Inflammatory macrophage treated with lipopolysaccharide for 1 hour (primary cell): ENCODE measurements around the gene VCAN.
A peak's percentile ranks its signal among the peaks of the same experiment; 100 is the strongest.
"Not testable (repeated sequence)": the region's sequence is repeated elsewhere in the genome, so short reads cannot be mapped to it uniquely, and the experiment has no call there.

Experiments
- DNase-seq, 2 donors: peaks; one replicate each; pipeline ENCODE4 v3.0.0-alpha.2; 2020 to 2022

VCAN gene

GRCh38 chr5:83471405-83472212, at the start of gene VCAN:
VCAN (plus strand) TSS chr5:83471744; CDS start chr5:83483519, 11,775 bp downstream.
- DNase-seq, result peak; percentile 52 to 58

GRCh38 chr5:83422284-83422683, 49.3 kb upstream of the VCAN start:
- DNase-seq, result no peak

GRCh38 chr5:83426855-83427254, 44.7 kb upstream of the VCAN start:
- DNase-seq, result no peak

GRCh38 chr5:83428126-83428525, 43.4 kb upstream of the VCAN start:
- no peak for DNase-seq

- DNase-seq, result no peak
These were observed 42.7 kb upstream of the VCAN start for GRCh38 chr5:83428890-83429289.

GRCh38 chr5:83430130-83431010, 41.2 kb upstream of the VCAN start:
- peak; percentile 32 to 81 for DNase-seq

GRCh38 chr5:83433891-83434290, 37.7 kb upstream of the VCAN start:
- no peak for DNase-seq

GRCh38 chr5:83434946-83435345, 36.6 kb upstream of the VCAN start:
- DNase-seq, result no peak

- no peak for DNase-seq
These were observed 35.3 kb upstream of the VCAN start for GRCh38 chr5:83436276-83436675.

GRCh38 chr5:83437697-83438096, 33.8 kb upstream of the VCAN start:
- not testable (repeated sequence) for DNase-seq

GRCh38 chr5:83440826-83441225, 30.7 kb upstream of the VCAN start:
- DNase-seq, result no peak

- DNase-seq, result peak; percentile 8 to 20
These were observed 29.8 kb upstream of the VCAN start for GRCh38 chr5:83441747-83442146.

- DNase-seq, result no peak
These were observed 28.0 kb upstream of the VCAN start for GRCh38 chr5:83443534-83443933.

- DNase-seq, result no peak
These were observed 27.1 kb upstream of the VCAN start for GRCh38 chr5:83444445-83444844.

GRCh38 chr5:83446253-83446947, 25.1 kb upstream of the VCAN start:
- DNase-seq, result no peak

- no peak for DNase-seq
These were observed 24.0 kb upstream of the VCAN start for GRCh38 chr5:83447533-83447932.

GRCh38 chr5:83450183-83450966, 21.2 kb upstream of the VCAN start:
- no peak for DNase-seq

- no peak for DNase-seq
These were observed 20.6 kb upstream of the VCAN start for GRCh38 chr5:83450967-83451248.

- DNase-seq, result no peak
These were observed 19.6 kb upstream of the VCAN start for GRCh38 chr5:83451955-83452354.

GRCh38 chr5:83453937-83454336, 17.6 kb upstream of the VCAN start:
- no peak for DNase-seq

GRCh38 chr5:83464261-83464660, 7.3 kb upstream of the VCAN start:
- DNase-seq, result no peak

- no peak for DNase-seq
These were observed 4.0 kb upstream of the VCAN start for GRCh38 chr5:83467371-83468035.
